SJCRH30 (cell line): ENCODE measurements around the gene TRIP4. TPM values are rescaled to one million over a fixed set of nuclear protein-coding genes. Genes with fewer than 3 reads are reported as not detected.

Experiments used
- DNase-seq, 2 experiments: peaks; one replicate each; pipeline ENCODE4 v3.0.0-alpha.2; 2015 to 2020
- H3K27ac ChIP-seq: fragments of 250-450 bp; sonication (Bioruptor Pico); 2 replicates; pipeline ENCODE4 v1.5.1; 2020; ENCODE audit warnings: mild to moderate bottlenecking, moderate library complexity
- H3K27me3 ChIP-seq: fragments of 250-450 bp; sonication (Bioruptor Pico); 2 replicates; pipeline ENCODE4 v1.5.1; 2020; ENCODE audit warnings: mild to moderate bottlenecking, moderate library complexity
- H3K36me3 ChIP-seq: fragments of 250-450 bp; sonication (Bioruptor Pico); 2 replicates; pipeline ENCODE4 v1.5.1; 2020; ENCODE audit warnings: mild to moderate bottlenecking, moderate library complexity
- H3K4me1 ChIP-seq: fragments of 250-450 bp; sonication (Bioruptor Pico); 2 replicates; pipeline ENCODE4 v1.5.1; 2020; ENCODE audit warnings: mild to moderate bottlenecking, moderate library complexity
- H3K4me3 ChIP-seq: fragments of 250-450 bp; sonication (Bioruptor Pico); 2 replicates; pipeline ENCODE4 v1.5.1; 2020; ENCODE audit warnings: mild to moderate bottlenecking, moderate library complexity
- H3K9me3 ChIP-seq: fragments of 250-450 bp; sonication (Bioruptor Pico); replicated peaks from 2 replicates; pipeline ENCODE4 v1.5.1; 2020; ENCODE audit warnings: mild to moderate bottlenecking, moderate library complexity
- total RNA-seq: library from RNA; depleted of rRNA; stranded (reverse); fragments of >200 nt; shearing (Covaris generic); gene quantifications from 2 replicates; pipeline ENCODE4 v1.2.3, GENCODE V29; 2014

The TRIP4 gene
- total RNA-seq, 1 experiment from 2014 or later = 8.8 TPM

DNA sequence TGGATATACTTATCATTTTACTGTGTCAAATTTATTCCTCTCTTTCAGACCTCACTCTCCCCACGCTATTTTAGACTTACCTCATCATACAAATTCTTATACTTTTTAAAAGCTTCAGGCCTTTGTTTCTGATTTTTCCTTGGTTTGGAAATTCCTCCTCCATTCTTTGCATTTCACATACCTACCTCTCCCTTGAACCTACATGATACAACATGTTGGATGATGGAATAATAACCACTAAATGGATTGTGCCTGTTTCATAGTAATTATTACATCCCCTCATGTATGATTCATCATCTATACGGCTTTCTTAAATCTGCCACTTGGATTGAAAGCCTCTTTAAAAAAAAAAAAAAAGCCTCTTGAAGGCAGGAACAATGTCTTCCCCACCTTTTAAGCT is 24.6 kb downstream of the TRIP4 start:
- no peaks in the 10 kb centered on the region for H3K4me1 ChIP-seq
- H3K27ac ChIP-seq = no peak overlapping the region
- no peak overlapping the region for H3K4me3 ChIP-seq
- no peak for DNase-seq
- H3K9me3 ChIP-seq = no peaks in the 10 kb centered on the region
- peaks cover 21% of the 10 kb centered on the region for H3K36me3 ChIP-seq
- no peaks in the 10 kb centered on the region for H3K27me3 ChIP-seq

DNA sequence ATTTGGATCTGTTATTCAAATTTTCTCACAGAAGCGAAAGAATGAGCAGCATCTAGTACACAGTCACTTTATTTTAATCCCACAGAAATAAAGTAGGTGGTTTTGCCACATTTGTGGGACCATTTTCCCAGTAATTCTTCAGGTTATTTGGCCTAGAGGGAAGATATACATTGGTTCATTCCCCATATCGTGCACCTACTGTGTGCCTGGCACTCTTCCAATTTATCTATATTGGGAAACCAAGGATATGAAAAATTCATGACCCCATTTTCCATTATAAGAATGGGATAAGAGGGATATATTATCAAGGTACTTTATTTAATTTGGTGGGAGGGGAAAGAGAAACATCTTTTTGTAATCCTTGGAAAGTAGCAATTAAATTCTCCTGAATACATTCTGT is 35.1 kb downstream of the TRIP4 start:
- Histone ChIP-seq H3K36me3 (peaks cover 21% of the 10 kb centered on the region), H3K9me3 (no peaks in the 10 kb centered on the region), H3K27ac (no peak overlapping the region), H3K27me3 (no peaks in the 10 kb centered on the region), H3K4me1 (no peaks in the 10 kb centered on the region), H3K4me3 (no peak overlapping the region)
- DNase-seq = no peak

GRCh38 chr15:64423970-64424369 is 36.3 kb downstream of the TRIP4 start:
- no peak overlapping the region for H3K27ac ChIP-seq
- H3K36me3 ChIP-seq = peaks cover 17% of the 10 kb centered on the region
- no peak for DNase-seq
- no peak overlapping the region for H3K4me3 ChIP-seq
- H3K9me3 ChIP-seq = no peaks in the 10 kb centered on the region
- no peaks in the 10 kb centered on the region for H3K27me3 ChIP-seq
- H3K4me1 ChIP-seq = no peaks in the 10 kb centered on the region

DNA sequence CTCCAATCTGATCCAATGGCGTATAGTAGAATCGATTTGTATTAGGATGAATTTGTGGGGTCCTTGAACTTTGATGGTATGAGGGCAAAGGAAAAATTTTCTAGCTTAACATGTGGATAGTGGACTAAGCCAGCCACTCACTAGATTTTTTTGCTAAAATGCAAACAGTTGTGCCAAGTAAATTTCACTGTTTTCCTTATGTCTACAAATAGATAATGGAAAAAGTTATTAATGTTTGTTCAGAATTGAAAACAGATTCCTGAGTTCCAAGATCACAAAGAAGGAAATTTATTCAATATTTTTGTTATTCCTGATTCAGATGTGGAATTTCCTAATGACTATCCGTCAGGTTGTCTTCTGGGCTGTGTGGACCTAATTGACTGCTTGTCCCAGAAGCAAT is 37.6 kb downstream of the TRIP4 start:
- Histone ChIP-seq H3K27ac (no peak overlapping the region), H3K4me1 (peaks cover 4% of the 10 kb centered on the region), H3K4me3 (no peak overlapping the region), H3K36me3 (peaks cover 14% of the 10 kb centered on the region), H3K27me3 (no peaks in the 10 kb centered on the region), H3K9me3 (no peaks in the 10 kb centered on the region)
- no peak for DNase-seq

GRCh38 chr15:64426845-64427465 is 39.3 kb downstream of the TRIP4 start:
- peaks cover 14% of the 10 kb centered on the region for H3K36me3 ChIP-seq

DNA sequence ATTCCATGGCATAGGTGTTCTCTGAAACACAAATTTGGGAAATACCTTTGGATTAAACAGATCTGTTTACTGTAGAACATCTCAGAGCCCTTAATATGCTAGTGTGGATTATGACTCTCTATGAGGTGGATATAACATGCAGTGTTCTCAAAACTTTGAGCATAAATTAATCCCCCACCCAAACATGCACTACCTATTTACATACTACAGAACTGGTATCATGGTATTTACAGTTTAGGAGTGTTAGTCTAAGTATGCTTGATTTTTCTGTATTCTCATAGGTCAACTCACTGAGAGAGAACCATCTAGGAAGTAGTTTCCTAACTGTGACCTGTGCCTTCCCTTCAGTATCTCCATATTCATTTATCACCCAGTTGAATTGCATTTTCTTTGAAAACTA is 41.8 kb downstream of the TRIP4 start:
- Histone ChIP-seq H3K4me3 (no peak overlapping the region), H3K27ac (no peak overlapping the region), H3K9me3 (no peaks in the 10 kb centered on the region), H3K4me1 (peaks cover 10% of the 10 kb centered on the region), H3K36me3 (peaks cover 13% of the 10 kb centered on the region), H3K27me3 (no peaks in the 10 kb centered on the region)
- DNase-seq = no peak

More at GRCh38 chr15:64426845-64427465, 39.3 kb downstream of the TRIP4 start:
- DNase-seq = peak in 1 of 2 experiments; percentile 50
- peaks cover 10% of the 10 kb centered on the region for H3K4me1 ChIP-seq
- no peak overlapping the region for H3K27ac ChIP-seq
- no peak overlapping the region for H3K4me3 ChIP-seq
- no peaks in the 10 kb centered on the region for H3K27me3 ChIP-seq
- no peaks in the 10 kb centered on the region for H3K9me3 ChIP-seq

DNA sequence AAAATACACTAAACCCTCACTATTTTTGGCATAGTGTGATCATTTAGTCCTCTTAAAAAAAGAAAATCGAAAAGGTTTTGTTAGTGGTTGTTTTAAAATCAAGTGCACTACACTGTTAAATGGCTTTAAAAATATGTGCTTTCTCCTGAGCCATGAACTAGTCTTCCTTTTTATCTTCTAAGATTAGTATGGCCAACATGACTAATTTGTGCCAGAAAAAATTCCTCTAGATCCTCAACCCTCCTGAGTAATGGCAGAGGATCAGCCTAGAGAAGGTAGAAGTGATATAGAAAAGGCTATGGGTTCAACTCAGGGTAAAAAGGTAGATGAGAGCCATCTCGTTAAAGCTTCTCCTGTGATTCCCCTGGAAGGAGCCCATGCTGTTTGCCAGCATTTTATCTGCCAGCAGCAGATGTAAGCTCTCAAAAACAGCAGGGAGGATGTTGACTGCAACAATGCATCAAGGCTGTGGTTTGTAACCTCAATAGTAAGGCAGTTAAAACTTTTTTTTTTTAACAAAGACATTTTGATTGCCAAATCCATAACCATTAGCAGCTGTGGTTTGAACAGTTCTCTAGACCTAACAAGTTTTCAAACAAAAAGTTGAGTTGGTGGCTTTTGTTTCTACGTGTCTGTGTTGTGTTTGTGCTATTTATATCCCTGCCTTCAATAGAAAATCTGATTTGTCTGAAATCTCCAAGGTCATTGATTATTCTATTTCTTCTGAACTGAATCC is 42.5 kb downstream of the TRIP4 start:
- no peaks in the 10 kb centered on the region for H3K9me3 ChIP-seq
- peaks cover 10% of the 10 kb centered on the region for H3K4me1 ChIP-seq
- no peak overlapping the region for H3K27ac ChIP-seq
- H3K27me3 ChIP-seq = no peaks in the 10 kb centered on the region
- peaks cover 12% of the 10 kb centered on the region for H3K36me3 ChIP-seq
- DNase-seq = peak; percentile 41 to 52
- no peak overlapping the region for H3K4me3 ChIP-seq

DNA sequence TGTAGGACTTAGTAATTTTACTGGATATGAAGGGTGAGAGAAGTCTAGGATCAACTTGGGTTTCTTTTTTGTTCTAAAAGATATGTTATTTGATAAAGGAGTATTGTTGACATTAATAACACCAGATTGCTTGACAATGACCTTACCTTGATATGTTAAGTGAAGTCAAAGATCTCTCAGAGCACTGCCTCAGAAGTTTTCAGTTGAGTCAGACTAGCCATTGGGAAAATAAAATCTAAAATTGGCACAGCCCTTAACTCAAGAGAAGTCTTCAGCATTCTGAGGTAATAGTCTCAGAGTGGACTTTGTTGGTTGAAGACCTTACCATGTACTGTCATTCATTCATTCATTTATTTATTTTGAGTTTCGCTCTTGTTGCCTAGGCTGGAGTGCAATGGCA is 50.3 kb downstream of the TRIP4 start:
- peaks cover under 1% of the 10 kb centered on the region; the same call in 1 of the 2 replicates for H3K4me1 ChIP-seq
- no peaks in the 10 kb centered on the region for H3K9me3 ChIP-seq
- no peaks in the 10 kb centered on the region for H3K27me3 ChIP-seq
- no peaks in the 10 kb centered on the region for H3K36me3 ChIP-seq
- no peak for DNase-seq
- H3K4me3 ChIP-seq = no peak overlapping the region
- H3K27ac ChIP-seq = no peak overlapping the region

DNA sequence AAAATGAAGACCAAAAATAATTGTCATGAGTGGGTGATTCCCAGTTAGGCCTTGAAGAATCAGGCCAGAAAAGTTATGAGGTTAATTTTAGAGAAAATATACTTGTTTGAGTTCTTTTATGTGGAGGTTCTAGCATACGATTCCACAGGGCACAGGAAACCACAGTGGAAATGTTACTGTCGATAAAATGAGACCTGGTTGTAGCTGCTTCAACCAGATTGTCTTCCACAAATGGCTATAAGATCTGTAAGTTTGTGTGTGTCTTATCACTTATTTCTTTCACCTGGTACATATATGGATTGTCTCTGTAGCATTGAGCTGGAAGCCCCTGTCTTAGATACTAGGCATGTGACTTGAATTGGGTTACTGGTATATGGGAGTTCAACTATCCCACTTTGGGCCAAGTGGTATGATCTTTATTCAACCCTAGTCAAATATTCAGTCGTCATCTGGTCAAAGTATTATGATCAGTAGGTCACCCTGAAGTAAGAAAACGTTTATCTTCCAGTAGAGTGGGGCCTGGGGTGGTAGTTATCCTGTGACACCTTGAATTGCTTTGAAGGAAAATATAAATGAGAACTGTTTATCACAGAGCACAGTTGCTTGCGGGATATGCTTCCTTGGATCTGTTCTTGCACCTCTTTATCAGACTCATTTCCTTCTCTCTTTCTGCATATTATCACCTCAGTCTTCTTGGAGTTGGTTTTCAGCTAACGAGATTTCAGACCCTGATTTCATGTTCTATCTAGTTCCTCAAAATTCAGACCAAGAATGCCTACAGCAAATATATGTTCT is 51.2 kb downstream of the TRIP4 start:
- peaks cover 8% of the 10 kb centered on the region; the same call in 1 of the 2 replicates for H3K4me1 ChIP-seq

GRCh38 chr15:64441852-64442251 is 54.2 kb downstream of the TRIP4 start:
- Histone ChIP-seq H3K36me3 (peaks cover 7% of the 10 kb centered on the region; the same call in 1 of the 2 replicates), H3K4me3 (no peak overlapping the region), H3K27me3 (no peaks in the 10 kb centered on the region), H3K4me1 (peaks cover 20% of the 10 kb centered on the region), H3K27ac (no peak overlapping the region), H3K9me3 (no peaks in the 10 kb centered on the region)
- no peak for DNase-seq

More for the DNA sequence above, 51.2 kb downstream of the TRIP4 start:
- DNase-seq = no peak
- no peak overlapping the region for H3K27ac ChIP-seq
- H3K4me3 ChIP-seq = no peak overlapping the region
- no peaks in the 10 kb centered on the region for H3K9me3 ChIP-seq
- H3K36me3 ChIP-seq = no peaks in the 10 kb centered on the region
- H3K27me3 ChIP-seq = no peaks in the 10 kb centered on the region

- Histone ChIP-seq H3K4me1 (peaks cover 20% of the 10 kb centered on the region), H3K27me3 (no peaks in the 10 kb centered on the region), H3K36me3 (peaks cover 15% of the 10 kb centered on the region), H3K4me3 (no peak overlapping the region), H3K27ac (peak overlapping the region; percentile 4; the same call in 1 of the 2 replicates), H3K9me3 (no peaks in the 10 kb centered on the region)
- DNase-seq = no peak
Measured at GRCh38 chr15:64443016-64443415, 55.4 kb downstream of the TRIP4 start.

DNA sequence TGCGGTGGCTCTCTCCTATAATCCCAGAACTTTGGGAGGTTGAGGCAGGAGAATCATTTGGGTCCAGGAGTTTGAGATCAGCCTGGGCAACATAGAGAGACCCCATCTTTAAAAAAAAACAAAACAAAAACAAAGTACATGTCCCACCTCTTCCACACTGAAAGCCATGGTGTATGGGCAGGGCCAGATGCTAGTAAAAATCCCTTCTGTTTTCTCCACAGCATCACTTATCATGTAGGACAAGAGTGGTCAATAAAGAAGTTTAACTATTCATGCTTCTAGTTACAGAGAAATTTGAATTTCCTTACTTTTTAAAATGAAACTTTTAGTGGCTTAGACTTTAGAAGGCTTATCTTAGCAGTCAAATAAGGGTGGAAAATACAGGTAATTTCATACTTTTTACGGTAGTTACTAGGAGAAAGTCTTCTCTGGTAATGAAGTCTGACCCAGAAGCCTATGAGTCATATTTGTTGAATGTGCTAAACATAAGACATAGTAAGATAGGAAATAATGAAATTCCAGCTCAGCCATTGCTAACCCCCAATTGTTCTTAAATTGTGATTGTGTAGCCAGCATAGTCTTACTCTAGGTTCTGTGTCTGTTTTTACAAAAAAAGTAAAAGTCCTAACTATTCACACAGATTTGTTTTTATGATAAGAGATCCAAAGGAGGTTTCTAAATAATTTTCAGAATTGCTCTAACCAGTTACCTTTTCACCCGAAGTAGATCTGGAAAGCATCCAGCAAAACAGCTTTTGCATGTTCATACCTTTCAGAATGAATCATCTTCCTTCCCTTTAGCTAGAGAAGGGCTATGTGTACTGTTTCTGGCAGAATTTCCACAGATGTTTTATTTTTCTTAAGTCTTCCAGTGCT is 56.3 kb downstream of the TRIP4 start:
- Histone ChIP-seq H3K4me3 (no peak overlapping the region), H3K4me1 (peaks cover 20% of the 10 kb centered on the region), H3K36me3 (peaks cover 15% of the 10 kb centered on the region), H3K9me3 (no peaks in the 10 kb centered on the region), H3K27me3 (no peaks in the 10 kb centered on the region), H3K27ac (peak overlapping the region; percentile 4; the same call in 1 of the 2 replicates)
- DNase-seq = peak in 1 of 2 experiments; percentile 27

DNA sequence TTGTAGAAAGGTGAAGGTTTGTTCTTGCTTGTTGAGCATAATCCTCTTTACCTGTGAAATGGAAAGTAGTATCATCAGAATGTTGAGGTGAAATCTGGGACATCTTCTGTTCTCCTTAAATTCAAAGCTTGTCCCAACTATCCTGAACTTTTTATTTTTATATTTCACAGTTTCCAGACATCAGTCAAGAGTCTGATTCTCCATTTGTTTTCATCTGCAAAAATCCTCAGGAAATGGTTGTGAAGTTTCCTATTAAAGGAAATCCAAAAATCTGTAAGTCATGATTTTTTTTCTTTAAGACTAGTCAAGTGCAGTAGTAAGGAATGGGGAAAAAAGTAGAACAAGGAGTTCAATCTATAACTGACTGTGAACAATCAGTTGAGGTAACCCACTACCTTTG is 57.2 kb downstream of the TRIP4 start:
- Histone ChIP-seq H3K27ac (no peak overlapping the region), H3K36me3 (peaks cover 15% of the 10 kb centered on the region), H3K27me3 (no peaks in the 10 kb centered on the region), H3K4me3 (no peak overlapping the region), H3K9me3 (no peaks in the 10 kb centered on the region), H3K4me1 (peaks cover 20% of the 10 kb centered on the region)
- DNase-seq = no peak
